Prostate gland (tissue), 2 donors: ENCODE measurements around the gene COL6A1. TPM values are rescaled to one million over a fixed set of nuclear protein-coding genes. Genes with fewer than 3 reads are reported as not detected.

Source experiments
- DNase-seq: peaks from one replicate; pipeline ENCODE4 v3.0.0-alpha.2; 2019; ENCODE audit warnings: low spot score
- H3K27ac ChIP-seq, 2 donors: fragments of 200-600 bp; sonication (generic); 2 replicates each; pipeline ENCODE4 v1.5.1; 2017 to 2019
- H3K27me3 ChIP-seq: fragments of 200-600 bp; sonication (generic); replicated peaks from 2 replicates; pipeline ENCODE4 v1.5.1; 2019; ENCODE audit not compliant: insufficient read depth
- H3K36me3 ChIP-seq, 2 donors: fragments of 200-600 bp; sonication (generic); 1 replicate in 1 of 2; 2 replicates in 1 of 2; pipeline versions ENCODE4 v1.5.1 to v1.8.1; 2017 to 2019
- H3K4me1 ChIP-seq: fragments of 200-600 bp; sonication (generic); replicated peaks from 2 replicates; pipeline ENCODE4 v1.5.1; 2019
- H3K4me3 ChIP-seq, 2 donors: fragments of 200-600 bp; sonication (generic); 2 replicates each; pipeline ENCODE4 v1.5.1; 2017 to 2019
- H3K9me3 ChIP-seq: fragments of 200-600 bp; sonication (generic); 2 replicates; pipeline ENCODE4 v1.5.1; 2017
- POLR2A ChIP-seq: fragments of 450-650 bp; IDR thresholded peaks from one replicate; pipeline ENCODE4 v1.6.1; 2016; ENCODE audit warnings: antibody characterized with exemption, mild to moderate bottlenecking
- POLR2AphosphoS5 ChIP-seq: sonication (generic); formaldehyde crosslinking; IDR thresholded peaks from one replicate; pipeline ENCODE4 v1.6.1; 2017; ENCODE audit warnings: antibody characterized with exemption
- WGBS: methylation state at CpG from one replicate; pipeline ENCODE4 v1.1.5; 2018; 5-methylcytosine and 5-hydroxymethylcytosine counted together
- intact Hi-C: fragments of 100-400 bp; cut with DNase I; formaldehyde crosslinking; loops from one replicate; pipeline ENCODE4 v1.14.2; 2022
- total RNA-seq, 2 donors: library from RNA; depleted of rRNA; stranded (reverse); fragments of >200 nt; gene quantifications; one replicate each; pipeline ENCODE4 v1.1.0, GENCODE V29; 2016
- TF ChIP-seq, protein P1 (sequence below), 4 experiments: fragments of 200-600 bp in 2 of 4; fragments of 450-650 bp in 2 of 4; sonication (generic) in 2 of 4; IDR thresholded peaks; 1 replicate in 3 of 4; 2 replicates in 1 of 4; pipeline ENCODE4 v1.5.1; 2016 to 2019; ENCODE audit warnings: antibody characterized with exemption in 4 of 4, mild to moderate bottlenecking in 2 of 4, moderate library complexity in 2 of 4

COL6A1 gene
- total RNA-seq, 2 donors from 2014 or later: 163 to 265 TPM

DNA sequence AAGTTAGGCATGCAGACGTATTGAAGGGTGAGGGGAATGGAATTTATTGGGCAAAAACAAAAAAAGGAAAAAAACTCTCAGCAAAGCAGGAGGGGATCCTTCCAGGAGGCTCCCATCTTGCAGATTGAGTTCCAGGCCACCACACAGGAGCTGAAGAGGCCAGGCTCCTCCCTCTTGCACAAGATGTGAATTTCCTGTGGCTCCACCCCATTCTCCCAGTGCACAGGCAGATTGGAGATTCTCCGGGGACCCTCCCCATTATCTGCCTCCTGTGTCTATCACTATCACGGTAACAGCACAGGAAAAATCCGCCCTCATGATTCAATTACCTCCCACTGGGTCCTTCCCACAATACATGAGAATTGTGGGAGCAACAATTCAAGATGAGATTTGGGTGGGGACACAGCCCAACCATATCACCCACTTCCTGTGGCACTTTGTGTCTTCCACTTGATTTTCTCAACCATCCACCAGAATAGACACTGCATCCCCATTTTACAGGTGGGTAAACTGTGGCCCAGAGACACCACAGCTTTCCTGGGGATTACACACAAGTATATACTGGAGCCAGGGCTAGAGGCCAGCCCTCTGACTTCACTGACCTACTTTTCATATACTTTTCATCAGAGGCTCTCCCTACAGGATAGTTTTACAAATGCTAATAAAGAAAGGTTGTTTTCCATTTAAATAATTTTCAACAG, 18.9 kb upstream of the COL6A1 start:
- Histone ChIP-seq H3K36me3 (no peaks in the 10 kb centered on the region), H3K27me3 (no peaks in the 10 kb centered on the region), H3K27ac (no peak overlapping the region), H3K4me3 (no peak overlapping the region), H3K9me3 (no peaks in the 10 kb centered on the region), H3K4me1 (no peaks in the 10 kb centered on the region)
- DNase-seq: no peak
- WGBS: 88% methylated on average over 4 of the region's 4 CpGs
- TF ChIP-seq POLR2AphosphoS5 (no peak), POLR2A (no peak)
- TF ChIP-seq, protein P1, sequence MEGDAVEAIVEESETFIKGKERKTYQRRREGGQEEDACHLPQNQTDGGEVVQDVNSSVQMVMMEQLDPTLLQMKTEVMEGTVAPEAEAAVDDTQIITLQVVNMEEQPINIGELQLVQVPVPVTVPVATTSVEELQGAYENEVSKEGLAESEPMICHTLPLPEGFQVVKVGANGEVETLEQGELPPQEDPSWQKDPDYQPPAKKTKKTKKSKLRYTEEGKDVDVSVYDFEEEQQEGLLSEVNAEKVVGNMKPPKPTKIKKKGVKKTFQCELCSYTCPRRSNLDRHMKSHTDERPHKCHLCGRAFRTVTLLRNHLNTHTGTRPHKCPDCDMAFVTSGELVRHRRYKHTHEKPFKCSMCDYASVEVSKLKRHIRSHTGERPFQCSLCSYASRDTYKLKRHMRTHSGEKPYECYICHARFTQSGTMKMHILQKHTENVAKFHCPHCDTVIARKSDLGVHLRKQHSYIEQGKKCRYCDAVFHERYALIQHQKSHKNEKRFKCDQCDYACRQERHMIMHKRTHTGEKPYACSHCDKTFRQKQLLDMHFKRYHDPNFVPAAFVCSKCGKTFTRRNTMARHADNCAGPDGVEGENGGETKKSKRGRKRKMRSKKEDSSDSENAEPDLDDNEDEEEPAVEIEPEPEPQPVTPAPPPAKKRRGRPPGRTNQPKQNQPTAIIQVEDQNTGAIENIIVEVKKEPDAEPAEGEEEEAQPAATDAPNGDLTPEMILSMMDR (IDR thresholded peaks at IDR 0.05): no peak
- intact Hi-C loops: no loop called here

DNA sequence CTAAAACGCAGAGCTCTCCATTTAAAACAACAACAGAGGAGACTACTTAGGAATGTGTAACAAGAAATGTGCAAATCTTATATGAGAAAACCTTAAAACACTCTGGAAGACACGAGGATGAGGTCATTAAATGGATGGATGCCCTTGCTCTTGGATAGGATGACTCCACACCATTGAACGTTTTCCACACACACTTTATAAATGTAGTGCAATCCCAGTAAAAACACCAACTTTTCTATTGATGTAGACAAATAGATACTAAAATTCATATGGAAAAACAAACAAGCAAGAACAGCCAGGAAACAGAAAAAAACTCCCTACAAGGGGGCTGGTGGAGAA, 18.4 kb upstream of the COL6A1 start:
- no peaks in the 10 kb centered on the region for H3K27me3 ChIP-seq
- H3K4me3 ChIP-seq: no peak overlapping the region
- intact Hi-C loops: no loop called here
- H3K36me3 ChIP-seq: no peaks in the 10 kb centered on the region
- TF ChIP-seq POLR2A (no peak), POLR2AphosphoS5 (no peak)
- TF ChIP-seq, protein P1 (IDR thresholded peaks at IDR 0.05): no peak
- DNase-seq: no peak
- no peaks in the 10 kb centered on the region for H3K9me3 ChIP-seq
- 35% methylated on average over 3 of the region's 3 CpGs for WGBS
- H3K4me1 ChIP-seq: no peaks in the 10 kb centered on the region
- no peak overlapping the region for H3K27ac ChIP-seq

DNA sequence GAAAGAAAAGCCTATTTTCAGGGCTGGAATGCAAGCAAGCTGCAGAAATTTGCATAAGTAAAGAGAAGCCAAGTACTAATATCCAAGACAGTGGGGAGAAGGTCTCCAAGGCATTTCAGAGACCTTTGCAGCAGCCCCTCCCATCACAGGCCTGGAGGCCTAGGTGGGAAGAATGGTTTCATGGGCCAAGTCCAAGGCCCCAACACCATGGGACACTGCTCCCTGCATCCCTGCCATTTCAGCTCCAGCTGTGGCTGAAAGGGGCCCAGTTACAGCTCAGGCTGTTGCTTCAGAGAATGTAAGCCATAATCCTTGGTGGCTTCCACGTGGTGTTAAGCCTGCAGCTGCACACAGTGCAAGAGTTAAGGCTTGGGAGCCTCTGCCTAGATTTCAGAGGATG, 16.9 kb upstream of the COL6A1 start:
- Histone ChIP-seq H3K9me3 (no peaks in the 10 kb centered on the region), H3K4me3 (no peak overlapping the region), H3K4me1 (no peaks in the 10 kb centered on the region), H3K27me3 (no peaks in the 10 kb centered on the region), H3K27ac (no peak overlapping the region), H3K36me3 (no peaks in the 10 kb centered on the region)
- intact Hi-C loops: no loop called here
- TF ChIP-seq, protein P1 (IDR thresholded peaks at IDR 0.05): no peak
- TF ChIP-seq POLR2AphosphoS5: no peak
- no peak for TF ChIP-seq POLR2A
- DNase-seq: no peak
- WGBS: 80% methylated on average over 1 of the region's 1 CpG

- no peaks in the 10 kb centered on the region for H3K4me1 ChIP-seq
- no peaks in the 10 kb centered on the region for H3K27me3 ChIP-seq
- H3K27ac ChIP-seq: no peak overlapping the region
- no peaks in the 10 kb centered on the region for H3K9me3 ChIP-seq
- DNase-seq: no peak
- TF ChIP-seq, protein P1 (IDR thresholded peaks at IDR 0.05): no peak
- TF ChIP-seq POLR2A: no peak
- intact Hi-C loops: no loop called here
- no peaks in the 10 kb centered on the region for H3K36me3 ChIP-seq
- 88% methylated on average over 4 of the region's 4 CpGs for WGBS
- H3K4me3 ChIP-seq: no peak overlapping the region
Observed at GRCh38 chr21:45965084-45965809, 16.3 kb upstream of the COL6A1 start.
